ENCODE measurements around the gene ENAM.
"Not testable (repeated sequence)": the region's sequence is repeated elsewhere in the genome, so short reads cannot be mapped to it uniquely, and the experiment has no call there.

The ENAM gene

DNA sequence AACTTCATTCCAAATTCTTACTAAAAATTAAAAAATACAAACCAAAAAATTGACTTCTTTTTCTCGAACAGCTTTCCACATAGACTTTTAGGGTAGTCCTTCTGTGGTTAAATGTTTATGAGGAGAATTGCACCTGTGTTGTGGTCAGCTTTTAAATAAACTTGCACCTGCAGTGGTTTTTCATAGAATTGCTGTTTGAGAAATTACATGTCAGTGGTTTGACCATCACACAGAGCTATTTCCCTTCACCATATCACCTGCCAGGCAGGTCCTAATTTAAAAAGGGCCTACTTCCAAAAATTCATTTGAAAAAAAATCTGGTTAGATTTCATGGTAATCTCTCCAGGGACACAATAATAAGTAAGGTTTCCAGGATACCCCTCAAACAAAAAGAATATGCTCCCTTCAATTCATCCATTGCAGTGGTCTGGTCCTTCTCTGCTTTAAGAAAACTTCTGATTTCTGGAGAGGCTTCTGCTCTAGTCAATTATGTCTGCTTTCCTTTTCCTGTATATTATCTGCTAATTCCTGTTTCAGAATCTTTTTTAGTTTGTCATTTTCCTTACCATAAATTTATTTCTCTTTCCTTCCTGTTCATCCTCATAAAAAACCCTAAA is 49.9 kb downstream of the ENAM start:
- FAIRE-seq: no peak
- TF ChIP-seq, protein P1, sequence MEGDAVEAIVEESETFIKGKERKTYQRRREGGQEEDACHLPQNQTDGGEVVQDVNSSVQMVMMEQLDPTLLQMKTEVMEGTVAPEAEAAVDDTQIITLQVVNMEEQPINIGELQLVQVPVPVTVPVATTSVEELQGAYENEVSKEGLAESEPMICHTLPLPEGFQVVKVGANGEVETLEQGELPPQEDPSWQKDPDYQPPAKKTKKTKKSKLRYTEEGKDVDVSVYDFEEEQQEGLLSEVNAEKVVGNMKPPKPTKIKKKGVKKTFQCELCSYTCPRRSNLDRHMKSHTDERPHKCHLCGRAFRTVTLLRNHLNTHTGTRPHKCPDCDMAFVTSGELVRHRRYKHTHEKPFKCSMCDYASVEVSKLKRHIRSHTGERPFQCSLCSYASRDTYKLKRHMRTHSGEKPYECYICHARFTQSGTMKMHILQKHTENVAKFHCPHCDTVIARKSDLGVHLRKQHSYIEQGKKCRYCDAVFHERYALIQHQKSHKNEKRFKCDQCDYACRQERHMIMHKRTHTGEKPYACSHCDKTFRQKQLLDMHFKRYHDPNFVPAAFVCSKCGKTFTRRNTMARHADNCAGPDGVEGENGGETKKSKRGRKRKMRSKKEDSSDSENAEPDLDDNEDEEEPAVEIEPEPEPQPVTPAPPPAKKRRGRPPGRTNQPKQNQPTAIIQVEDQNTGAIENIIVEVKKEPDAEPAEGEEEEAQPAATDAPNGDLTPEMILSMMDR (IDR thresholded peaks at IDR 0.05; ENCODE audit: insufficient read depth, missing control alignments): no peak
- DNase-seq (ENCODE audit: insufficient read length, low spot score): no peak

DNA sequence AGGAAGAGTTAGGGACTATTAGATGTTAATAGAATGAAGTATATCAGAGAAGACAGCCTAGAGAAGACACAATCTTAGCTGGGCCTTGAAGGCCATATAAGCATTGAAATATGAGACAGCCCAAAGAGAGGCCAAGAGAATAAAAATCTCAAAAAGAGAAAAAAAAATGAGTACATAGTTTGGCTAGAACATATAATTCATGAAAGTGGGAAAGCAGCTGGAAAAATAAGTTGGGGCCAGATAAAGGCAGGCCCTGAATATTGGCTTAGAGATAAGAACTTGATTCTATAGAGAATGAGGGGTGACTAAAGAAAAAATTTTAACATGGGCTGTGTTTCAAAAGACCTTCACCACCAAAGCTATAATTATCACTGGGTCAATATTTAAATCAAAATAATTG is 52.4 kb downstream of the ENAM start:
- FAIRE-seq (no peak), DNase-seq (ENCODE audit: insufficient read length, low spot score) (no peak)
- TF ChIP-seq, protein P1 (IDR thresholded peaks at IDR 0.05; ENCODE audit: insufficient read depth, missing control alignments): no peak

DNA sequence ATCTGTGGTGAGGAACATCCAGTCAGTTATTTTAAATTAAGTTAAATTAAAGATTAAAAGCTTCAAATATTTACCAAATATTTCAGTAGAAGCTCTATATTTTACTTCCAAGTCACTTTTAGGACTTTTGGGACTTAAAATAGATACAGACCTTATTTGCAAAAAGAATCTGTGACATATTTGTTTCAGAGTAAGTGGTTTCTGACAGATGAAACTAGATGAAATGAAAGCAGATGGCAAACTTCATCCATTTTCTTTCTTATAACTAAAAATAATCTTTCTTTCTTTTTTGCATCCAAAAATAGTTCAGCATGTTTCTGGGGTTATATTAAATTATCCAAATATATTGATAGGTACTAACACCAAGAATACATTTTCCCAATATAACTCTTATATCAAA is 53.2 kb downstream of the ENAM start:
- FAIRE-seq (no peak), DNase-seq (ENCODE audit: insufficient read length, low spot score) (no peak)
- TF ChIP-seq, protein P1 (IDR thresholded peaks at IDR 0.05; ENCODE audit: insufficient read depth, missing control alignments): no peak

DNA sequence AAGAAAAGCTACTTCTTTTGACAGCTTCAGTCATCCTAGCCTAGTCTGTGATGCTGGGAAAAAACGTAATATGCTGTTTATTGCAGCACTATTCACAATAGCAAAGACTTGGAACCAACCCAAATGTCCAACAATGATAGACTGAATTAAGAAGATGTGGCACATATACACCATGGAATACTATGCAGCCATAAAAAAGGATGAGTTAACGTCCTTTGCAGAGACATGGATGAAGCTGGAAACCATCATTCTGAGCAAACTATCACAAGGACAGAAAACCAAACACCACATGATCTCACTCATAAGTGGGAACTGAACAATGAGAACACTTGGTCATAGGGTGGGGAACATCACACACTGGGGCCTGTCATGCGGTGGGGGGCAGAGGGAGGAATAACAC is 53.6 kb downstream of the ENAM start:
- not testable (repeated sequence) for DNase-seq (ENCODE audit: insufficient read length, low spot score); FAIRE-seq

DNA sequence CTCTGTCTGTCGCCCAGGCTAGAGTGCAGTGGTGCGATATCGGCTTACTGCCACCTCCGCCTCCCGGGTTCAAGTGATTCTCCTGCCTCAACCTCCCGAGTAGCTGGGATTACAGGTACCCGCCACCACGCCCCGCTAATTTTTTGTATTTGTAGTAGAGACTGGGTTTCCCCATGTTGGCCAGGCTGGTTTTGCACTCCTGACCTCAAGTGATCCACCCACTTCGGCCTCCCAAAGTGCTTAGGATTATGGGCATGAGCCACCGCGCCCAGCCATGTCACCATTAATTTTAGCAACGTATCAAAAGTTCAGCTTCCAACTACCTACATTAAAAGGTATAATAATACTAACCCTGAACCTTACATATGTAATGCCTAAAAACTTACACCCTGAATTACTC is 58.8 kb downstream of the ENAM start:
- no peak for FAIRE-seq
- no peak for DNase-seq (ENCODE audit: insufficient read length, low spot score)
- TF ChIP-seq, protein P1 (IDR thresholded peaks at IDR 0.05; ENCODE audit: insufficient read depth, missing control alignments): no peak

DNA sequence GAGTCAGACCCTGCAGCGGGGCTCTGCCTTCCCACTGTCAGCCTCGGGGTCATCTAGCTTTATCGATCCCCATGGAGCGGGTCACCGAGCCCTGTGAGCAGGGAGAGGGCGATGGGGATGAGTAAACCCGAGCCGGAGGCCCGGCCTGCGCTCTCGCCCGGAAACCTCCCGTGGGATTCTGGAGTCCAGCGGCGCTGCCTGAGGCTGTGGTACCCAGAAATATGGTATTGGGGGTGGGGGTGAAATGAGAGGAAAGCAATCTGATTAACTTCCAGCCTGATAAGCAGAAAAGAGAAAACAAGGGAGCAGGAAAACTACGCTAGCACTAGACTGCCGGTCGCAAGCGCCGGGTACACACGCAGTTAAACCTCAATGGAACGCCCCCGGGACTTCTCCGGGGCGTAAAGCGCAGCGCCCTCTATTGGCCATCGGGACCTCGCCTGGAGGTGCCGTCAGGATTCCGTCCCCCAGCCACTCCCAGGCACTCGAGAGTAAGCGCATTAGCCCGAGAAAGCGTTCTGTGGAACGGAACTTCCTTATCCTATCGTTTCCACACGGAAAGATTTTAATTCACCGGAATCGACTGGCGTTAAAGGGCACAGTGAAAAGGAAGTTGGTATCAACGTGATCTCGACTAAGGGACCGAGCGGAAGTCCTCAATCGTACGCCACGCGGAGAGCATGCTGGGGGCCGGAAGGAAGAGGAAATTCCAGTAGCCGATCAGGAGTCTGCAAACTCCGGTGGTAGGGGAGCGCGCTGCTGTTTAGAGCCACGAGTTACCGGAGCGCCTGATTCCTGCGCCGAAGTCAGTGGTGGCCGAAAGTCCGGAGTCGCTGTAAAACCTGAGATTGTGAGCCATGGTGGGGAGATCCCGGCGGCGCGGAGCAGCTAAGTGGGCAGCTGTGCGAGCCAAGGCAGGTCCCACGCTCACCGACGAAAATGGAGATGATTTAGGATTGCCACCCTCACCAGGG is 59.6 kb downstream of the ENAM start, which contains the start of gene UTP3:
Gene UTP3 (plus strand): TSS at position 712 of the 974 bp plus-strand sequence. CDS start 146 bp downstream, at position 858.
- DNase-seq (ENCODE audit: insufficient read length, low spot score) (peak; percentile 73), FAIRE-seq (peak; percentile 41)
- TF ChIP-seq, protein P1 (IDR thresholded peaks at IDR 0.05; ENCODE audit: insufficient read depth, missing control alignments): peak; percentile 94

DNA sequence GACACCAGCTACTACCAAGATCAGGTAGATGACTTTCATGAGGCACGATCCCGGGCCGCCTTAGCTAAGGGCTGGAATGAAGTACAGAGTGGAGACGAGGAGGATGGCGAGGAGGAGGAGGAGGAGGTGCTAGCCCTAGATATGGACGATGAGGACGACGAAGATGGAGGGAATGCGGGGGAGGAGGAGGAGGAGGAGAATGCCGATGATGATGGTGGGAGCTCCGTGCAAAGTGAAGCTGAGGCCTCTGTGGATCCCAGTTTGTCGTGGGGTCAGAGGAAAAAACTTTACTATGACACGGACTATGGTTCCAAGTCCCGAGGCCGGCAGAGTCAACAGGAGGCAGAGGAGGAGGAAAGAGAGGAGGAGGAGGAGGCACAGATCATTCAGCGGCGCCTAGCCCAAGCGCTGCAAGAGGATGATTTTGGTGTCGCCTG is 60.3 kb downstream of the ENAM start:
- no peak for DNase-seq (ENCODE audit: insufficient read length, low spot score)
- FAIRE-seq: no peak

More for the DNA sequence above, 60.3 kb downstream of the ENAM start:
- TF ChIP-seq, protein P1 (IDR thresholded peaks at IDR 0.05; ENCODE audit: insufficient read depth, missing control alignments): no peak

Data from D721Med (cell line).